A549 treated with DMSO at 1 μM for 4 hours (cell line): ENCODE results near the gene SLC16A10. TPM values are rescaled to one million over a fixed set of nuclear protein-coding genes. Genes with fewer than 3 reads are reported as not detected.

Experiments used
- total RNA-seq: library from RNA; stranded (reverse); fragments of 200-300 nt; extraction: Qiagen RNA extraction; gene quantifications from 5 replicates; pipeline ENCODE4 v1.2.3, GENCODE V29; 2022; ENCODE audit warnings: low read depth

The SLC16A10 gene, protein sequence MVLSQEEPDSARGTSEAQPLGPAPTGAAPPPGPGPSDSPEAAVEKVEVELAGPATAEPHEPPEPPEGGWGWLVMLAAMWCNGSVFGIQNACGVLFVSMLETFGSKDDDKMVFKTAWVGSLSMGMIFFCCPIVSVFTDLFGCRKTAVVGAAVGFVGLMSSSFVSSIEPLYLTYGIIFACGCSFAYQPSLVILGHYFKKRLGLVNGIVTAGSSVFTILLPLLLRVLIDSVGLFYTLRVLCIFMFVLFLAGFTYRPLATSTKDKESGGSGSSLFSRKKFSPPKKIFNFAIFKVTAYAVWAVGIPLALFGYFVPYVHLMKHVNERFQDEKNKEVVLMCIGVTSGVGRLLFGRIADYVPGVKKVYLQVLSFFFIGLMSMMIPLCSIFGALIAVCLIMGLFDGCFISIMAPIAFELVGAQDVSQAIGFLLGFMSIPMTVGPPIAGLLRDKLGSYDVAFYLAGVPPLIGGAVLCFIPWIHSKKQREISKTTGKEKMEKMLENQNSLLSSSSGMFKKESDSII
- 0.28 to 0.54 TPM (median 0.46 TPM) in 5 replicates for total RNA-seq

DNA sequence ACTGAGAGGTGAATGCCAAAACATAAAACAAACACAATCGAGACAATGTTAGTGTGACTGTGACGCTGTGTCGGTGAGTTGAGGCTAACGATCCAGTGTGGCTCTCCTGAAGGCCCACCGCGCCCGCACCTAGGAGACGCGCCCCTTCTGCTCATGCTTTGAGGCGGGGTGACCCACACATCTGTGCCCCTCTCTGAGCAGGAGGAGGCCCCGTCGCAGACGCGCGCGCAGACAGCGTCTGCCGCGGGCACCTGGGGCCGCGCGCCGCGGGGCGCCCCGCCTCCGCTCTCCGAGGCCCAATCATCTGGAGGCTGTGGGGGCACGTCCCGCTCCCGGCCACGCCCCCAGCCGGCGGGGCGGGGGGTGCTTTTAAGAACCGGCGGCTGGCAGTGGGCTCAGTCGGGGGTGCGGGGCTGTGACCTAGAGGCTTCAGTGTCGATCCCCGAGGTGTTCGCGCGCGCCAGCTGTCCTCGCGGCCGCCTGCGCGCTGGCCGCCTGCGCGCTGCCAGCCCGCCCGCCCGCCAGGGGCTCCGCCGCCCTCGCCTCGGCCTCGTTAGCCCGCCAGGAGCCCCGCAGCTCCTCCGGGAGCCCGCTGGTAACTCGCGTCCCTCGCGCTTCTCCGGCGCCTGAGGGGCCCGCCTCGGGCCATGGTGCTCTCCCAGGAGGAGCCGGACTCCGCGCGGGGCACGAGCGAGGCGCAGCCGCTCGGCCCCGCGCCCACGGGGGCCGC, at the start of gene SLC16A10:
SLC16A10 (plus strand) TSS at position 398 of the 730 bp plus-strand sequence; CDS start at position 648, 250 bp downstream.

Other genes with a start within 250 kb of the SLC16A10 start
- gene AMD1, start 212.7 kb upstream of the SLC16A10 start, total RNA-seq = 130 to 162 TPM (median 146 TPM) in 5 replicates
- 79.7 to 88.8 TPM (median 83.8 TPM) in 5 replicates for gene GTF3C6, start 128.8 kb upstream of the SLC16A10 start, total RNA-seq
- 26.4 to 33.7 TPM (median 30.8 TPM) in 5 replicates for gene RPF2, start 105.5 kb upstream of the SLC16A10 start, total RNA-seq